GM12878 (cell line): ENCODE measurements around the gene TUNAR.

Experiments used
- EGR1 ChIP-seq, 2 experiments: IDR thresholded peaks; 1 replicate in 1 of 2; 2 replicates in 1 of 2; pipeline ENCODE4 v1.6.1; 2011 to 2012; ENCODE audit warnings: low read depth in 2 of 2, low read length in 2 of 2, borderline replicate concordance in 1 of 2, mild to moderate bottlenecking in 1 of 2, moderate library complexity in 1 of 2
- HCFC1 ChIP-seq: fragments of 150-350 bp; IDR thresholded peaks from 2 replicates; pipeline ENCODE4 v1.6.1; 2014; ENCODE audit warnings: low read length
- MXI1 ChIP-seq: fragments of 150-350 bp; IDR thresholded peaks from 2 replicates; pipeline ENCODE4 v1.6.1; 2011; ENCODE audit warnings: low read depth, mild to moderate bottlenecking, inconsistent platforms, low read length, improper control_type of control experiment
- NFYB ChIP-seq: IDR thresholded peaks from 2 replicates; pipeline ENCODE4 v1.6.1; 2011; ENCODE audit warnings: low read depth, mild to moderate bottlenecking, low read length, improper control_type of control experiment, moderate library complexity; ENCODE audit not compliant: insufficient read depth
- PBX3 ChIP-seq: IDR thresholded peaks from 2 replicates; pipeline ENCODE4 v1.6.1; 2011; ENCODE audit warnings: mild to moderate bottlenecking, low read depth, low read length, moderate library complexity; ENCODE audit not compliant: insufficient replicate concordance
- POLR2A ChIP-seq: IDR thresholded peaks from 2 replicates; pipeline ENCODE4 v1.6.1; 2011; ENCODE audit warnings: low read depth, mild to moderate bottlenecking, low read length
- TCF7 ChIP-seq: IDR thresholded peaks from 2 replicates; pipeline ENCODE4 v1.6.1; 2014; ENCODE audit warnings: antibody characterized with exemption, borderline replicate concordance
- TF ChIP-seq, protein P1 (sequence below), 3 experiments: IDR thresholded peaks in 2 of 3; conservative IDR thresholded peaks in 1 of 3; 2 replicates each; pipeline ENCODE4 v1.5.1; 2011; ENCODE audit warnings: low read depth in 3 of 3, low read length in 3 of 3, mild to moderate bottlenecking in 3 of 3, control low read depth in 2 of 3, moderate library complexity in 2 of 3, inconsistent platforms in 1 of 3, mixed read lengths in 1 of 3; ENCODE audit not compliant: control insufficient read depth in 2 of 3, insufficient read depth in 1 of 3; ENCODE audit errors: extremely low read depth in 1 of 3

GRCh38 chr14:95891742-95892141 is 15.1 kb downstream of the TUNAR start:
- TF ChIP-seq MXI1, result no peak
- no peak for TF ChIP-seq EGR1 (IDR thresholded peaks at IDR 0.05; ENCODE audit: borderline replicate concordance in 1 of 2, low read depth in 2 of 2, low read length in 2 of 2)
- no peak for TF ChIP-seq TCF7
- no peak for TF ChIP-seq POLR2A
- TF ChIP-seq NFYB, result no peak
- TF ChIP-seq, protein P1, sequence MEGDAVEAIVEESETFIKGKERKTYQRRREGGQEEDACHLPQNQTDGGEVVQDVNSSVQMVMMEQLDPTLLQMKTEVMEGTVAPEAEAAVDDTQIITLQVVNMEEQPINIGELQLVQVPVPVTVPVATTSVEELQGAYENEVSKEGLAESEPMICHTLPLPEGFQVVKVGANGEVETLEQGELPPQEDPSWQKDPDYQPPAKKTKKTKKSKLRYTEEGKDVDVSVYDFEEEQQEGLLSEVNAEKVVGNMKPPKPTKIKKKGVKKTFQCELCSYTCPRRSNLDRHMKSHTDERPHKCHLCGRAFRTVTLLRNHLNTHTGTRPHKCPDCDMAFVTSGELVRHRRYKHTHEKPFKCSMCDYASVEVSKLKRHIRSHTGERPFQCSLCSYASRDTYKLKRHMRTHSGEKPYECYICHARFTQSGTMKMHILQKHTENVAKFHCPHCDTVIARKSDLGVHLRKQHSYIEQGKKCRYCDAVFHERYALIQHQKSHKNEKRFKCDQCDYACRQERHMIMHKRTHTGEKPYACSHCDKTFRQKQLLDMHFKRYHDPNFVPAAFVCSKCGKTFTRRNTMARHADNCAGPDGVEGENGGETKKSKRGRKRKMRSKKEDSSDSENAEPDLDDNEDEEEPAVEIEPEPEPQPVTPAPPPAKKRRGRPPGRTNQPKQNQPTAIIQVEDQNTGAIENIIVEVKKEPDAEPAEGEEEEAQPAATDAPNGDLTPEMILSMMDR (IDR thresholded peaks at IDR 0.05 in 2 of 3, conservative IDR thresholded peaks at IDR 0.05 in 1 of 3; ENCODE audit: control insufficient read depth in 2 of 3, extremely low read depth in 1 of 3, insufficient read depth in 1 of 3, low read depth in 3 of 3, low read length in 3 of 3), result no peak
- no peak for TF ChIP-seq HCFC1
- TF ChIP-seq PBX3, result no peak
